SK-N-MC (cell line): ENCODE results near the gene NOL6.

Experiments
- EZH2 ChIP-seq: fragments of 200-600 bp; sonication (generic); IDR thresholded peaks from one replicate; pipeline ENCODE4 v1.6.1; 2017; ENCODE audit warnings: antibody characterized with exemption
- POLR2AphosphoS5 ChIP-seq: IDR thresholded peaks from 2 replicates; pipeline ENCODE4 v1.6.1; 2012; ENCODE audit warnings: mild to moderate bottlenecking, low read depth, low read length, borderline replicate concordance

GRCh38 chr9:33443464-33444154 lies 30.1 kb downstream of the NOL6 start:
- no peak for TF ChIP-seq EZH2
- no peak for TF ChIP-seq POLR2AphosphoS5
